GM12873 (cell line): ENCODE measurements around the gene DDIT3.

Source experiments
- TF ChIP-seq, protein P1 (sequence below): IDR thresholded peaks from 2 replicates; pipeline ENCODE4 v1.5.1; 2012; ENCODE audit warnings: low read depth, mild to moderate bottlenecking, moderate library complexity, low read length, control low read depth; ENCODE audit not compliant: insufficient read depth; ENCODE audit errors: missing control alignments

The DDIT3 gene, protein sequence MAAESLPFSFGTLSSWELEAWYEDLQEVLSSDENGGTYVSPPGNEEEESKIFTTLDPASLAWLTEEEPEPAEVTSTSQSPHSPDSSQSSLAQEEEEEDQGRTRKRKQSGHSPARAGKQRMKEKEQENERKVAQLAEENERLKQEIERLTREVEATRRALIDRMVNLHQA

DNA sequence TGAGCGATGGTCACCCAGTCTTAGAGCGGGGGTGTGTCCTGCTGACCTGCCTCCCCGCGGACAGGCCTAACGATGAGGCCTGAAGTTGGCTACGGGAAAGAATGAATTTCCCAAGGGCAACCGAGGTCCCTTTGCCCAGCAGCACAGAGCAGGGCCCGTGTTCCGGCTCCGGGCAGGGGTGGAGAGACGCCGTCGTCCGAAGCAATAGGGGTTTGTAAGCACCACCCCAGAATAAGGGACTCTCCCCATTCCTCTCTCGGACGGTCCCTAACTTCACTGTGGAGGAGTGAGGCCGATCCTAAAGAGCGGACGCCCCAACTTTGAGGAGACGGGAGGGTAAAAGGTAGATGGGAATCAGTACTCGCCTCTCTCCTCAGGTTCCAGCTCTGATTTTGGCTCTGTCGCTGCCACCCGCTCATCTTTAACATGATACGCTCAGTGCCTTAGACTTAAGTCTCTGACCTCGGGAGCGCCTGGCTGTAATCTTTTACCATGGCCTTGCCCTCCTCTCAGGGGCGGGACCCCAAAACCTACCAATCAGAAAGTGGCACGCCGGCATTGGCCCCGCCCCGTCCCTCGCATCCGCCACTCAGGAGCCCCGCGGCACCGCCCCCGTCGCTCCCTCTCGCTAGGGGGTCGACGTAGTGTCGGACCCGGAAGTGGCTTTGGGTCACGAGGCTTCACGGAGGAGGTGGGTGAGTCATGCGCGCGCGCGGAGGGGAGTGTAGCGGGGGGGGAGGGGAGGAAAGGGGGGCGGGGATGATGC is at the start of gene DDIT3:
Gene DDIT3, minus strand, starts transcription at position 462 of the 766 bp plus-strand sequence. CDS start 3,108 bp downstream, outside the sequence.
- TF ChIP-seq, protein P1, sequence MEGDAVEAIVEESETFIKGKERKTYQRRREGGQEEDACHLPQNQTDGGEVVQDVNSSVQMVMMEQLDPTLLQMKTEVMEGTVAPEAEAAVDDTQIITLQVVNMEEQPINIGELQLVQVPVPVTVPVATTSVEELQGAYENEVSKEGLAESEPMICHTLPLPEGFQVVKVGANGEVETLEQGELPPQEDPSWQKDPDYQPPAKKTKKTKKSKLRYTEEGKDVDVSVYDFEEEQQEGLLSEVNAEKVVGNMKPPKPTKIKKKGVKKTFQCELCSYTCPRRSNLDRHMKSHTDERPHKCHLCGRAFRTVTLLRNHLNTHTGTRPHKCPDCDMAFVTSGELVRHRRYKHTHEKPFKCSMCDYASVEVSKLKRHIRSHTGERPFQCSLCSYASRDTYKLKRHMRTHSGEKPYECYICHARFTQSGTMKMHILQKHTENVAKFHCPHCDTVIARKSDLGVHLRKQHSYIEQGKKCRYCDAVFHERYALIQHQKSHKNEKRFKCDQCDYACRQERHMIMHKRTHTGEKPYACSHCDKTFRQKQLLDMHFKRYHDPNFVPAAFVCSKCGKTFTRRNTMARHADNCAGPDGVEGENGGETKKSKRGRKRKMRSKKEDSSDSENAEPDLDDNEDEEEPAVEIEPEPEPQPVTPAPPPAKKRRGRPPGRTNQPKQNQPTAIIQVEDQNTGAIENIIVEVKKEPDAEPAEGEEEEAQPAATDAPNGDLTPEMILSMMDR = no peak

DNA sequence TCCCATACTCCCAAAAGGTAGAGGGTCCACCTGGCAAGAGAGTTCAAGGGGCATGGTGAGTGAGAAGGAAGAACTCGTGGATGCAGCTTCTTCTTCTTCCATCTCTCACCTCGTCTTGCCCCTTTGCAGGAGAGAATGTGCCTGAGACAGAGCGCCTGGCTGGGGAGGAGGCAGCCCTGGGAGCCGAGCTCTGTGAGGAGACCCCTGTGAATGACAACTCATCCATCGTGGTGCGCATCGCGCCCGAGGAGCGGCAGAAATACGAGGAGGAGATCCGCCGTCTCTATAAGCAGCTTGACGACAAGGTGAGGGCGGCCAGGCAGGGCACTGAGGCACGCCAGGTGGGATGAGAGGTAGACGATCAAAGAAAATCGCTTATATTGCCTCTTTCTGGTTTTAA is 49.5 kb upstream of the DDIT3 start:
- TF ChIP-seq, protein P1 = no peak

DNA sequence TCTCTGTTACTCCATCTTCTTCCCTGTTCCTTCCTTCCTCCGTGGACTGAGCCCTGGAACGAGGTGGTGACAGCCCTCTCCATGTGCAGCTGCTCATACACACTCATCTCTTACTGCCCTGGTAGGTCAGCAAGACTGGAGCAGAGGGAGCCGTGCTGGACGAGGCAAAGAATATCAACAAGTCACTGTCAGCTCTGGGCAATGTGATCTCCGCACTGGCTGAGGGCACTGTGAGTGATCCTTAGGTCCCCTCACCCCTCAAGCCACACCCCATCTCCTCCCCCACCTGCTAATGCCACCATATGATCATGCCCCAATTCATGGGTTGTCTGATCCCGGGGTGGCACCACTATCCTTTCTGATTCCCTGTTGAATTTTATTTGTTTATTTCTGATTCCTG is 48.5 kb upstream of the DDIT3 start:
- TF ChIP-seq, protein P1 = no peak

DNA sequence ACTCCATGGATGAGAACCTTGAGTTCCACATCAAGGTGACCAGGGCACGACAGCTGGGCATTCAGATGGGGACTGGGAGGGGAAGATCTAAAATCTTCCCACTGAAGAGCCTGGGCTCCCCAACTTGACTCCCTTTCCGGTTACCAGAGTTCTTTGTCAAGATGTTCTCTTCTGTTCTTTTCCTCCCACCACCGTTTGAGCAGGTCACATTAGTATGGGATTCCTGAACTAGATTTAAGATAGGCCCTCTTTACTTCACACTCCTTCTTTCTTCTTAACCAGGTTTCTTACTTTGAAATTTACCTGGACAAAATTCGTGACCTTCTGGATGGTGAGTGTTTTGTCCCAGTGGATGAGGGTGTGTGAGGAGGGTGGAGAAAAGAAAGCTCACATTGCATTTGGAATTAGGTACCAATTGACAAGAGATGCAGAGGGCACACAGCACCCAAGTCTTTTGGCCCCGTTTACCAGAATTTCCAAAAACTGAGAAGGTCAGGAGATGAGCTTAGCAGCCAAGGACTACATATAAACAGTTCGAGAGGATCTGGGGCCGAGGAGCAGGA is 43.9 kb upstream of the DDIT3 start:
- TF ChIP-seq, protein P1 = no peak

DNA sequence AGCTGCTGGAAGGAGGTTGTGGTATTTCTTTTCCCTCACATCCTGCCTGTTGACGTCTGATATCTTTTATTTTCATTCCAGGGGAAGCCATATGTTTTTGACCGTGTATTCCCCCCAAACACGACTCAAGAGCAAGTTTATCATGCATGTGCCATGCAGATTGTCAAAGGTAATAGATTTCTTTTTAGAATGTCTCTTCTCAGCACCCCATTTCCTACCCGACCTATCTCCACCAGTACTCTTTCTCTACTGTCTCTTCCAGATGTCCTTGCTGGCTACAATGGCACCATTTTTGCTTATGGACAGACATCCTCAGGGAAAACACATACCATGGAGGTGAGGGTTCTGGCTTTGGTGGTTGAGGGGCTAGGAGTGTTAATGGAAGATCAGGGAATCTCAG is 43.0 kb upstream of the DDIT3 start:
- TF ChIP-seq, protein P1 = no peak

DNA sequence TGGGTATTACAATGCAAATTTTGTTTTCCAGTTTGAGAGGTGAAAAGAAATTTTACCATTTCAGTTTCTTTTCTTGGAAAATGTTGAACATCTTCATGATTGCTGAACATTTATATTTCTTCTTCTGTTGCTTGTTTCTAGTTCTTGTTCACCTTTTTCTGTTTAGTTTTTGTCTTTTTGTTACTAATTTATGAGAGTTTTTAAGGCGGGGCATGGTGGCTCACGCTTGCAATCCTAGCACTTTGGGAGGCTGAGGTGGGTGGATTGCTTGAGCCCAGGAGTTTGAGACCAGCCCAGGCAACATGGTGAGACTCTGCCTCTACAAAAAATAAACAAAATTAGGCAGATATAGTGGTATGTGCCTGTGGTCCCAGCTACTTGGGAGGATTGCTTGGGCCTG is 40.2 kb upstream of the DDIT3 start:
- TF ChIP-seq, protein P1 = no peak

DNA sequence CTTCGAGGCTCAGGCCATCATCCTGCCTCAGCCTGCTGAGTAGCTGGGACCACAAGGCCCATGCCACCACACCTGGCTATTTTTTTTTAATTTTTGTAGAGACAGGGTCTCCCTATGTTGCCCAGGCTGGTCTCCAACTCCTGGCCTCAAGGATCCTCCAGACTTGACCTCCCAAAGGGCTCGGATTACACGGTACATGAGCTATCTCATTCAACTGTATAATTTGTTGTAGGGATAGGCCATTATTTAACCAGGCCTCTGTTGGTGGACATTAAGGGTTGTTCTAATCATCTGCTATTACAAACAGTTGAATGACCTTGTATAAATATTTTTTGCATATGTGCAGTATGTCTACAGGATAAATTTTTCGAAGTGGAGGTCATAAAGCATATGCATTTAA is 38.5 kb upstream of the DDIT3 start:
- TF ChIP-seq, protein P1 = no peak
